B cell (primary cell): ENCODE measurements around the gene MAD2L1BP. TPM values are rescaled to one million over a fixed set of nuclear protein-coding genes. Genes with fewer than 3 reads are reported as not detected.

Experiments
- ATAC-seq: fragments of 200-7000 bp; cut with Tn5 transposase; one replicate; pipeline ENCODE4 v1.10.0; 2021; ENCODE audit warnings: low read depth, mild to moderate bottlenecking, moderate number of reproducible peaks, moderate library complexity
- CTCF ChIA-PET: fragments of 350-600 bp; sonication (Branson Sonifier 250); formaldehyde crosslinking; loops from one replicate; lab custom pipeline; 2021; ENCODE audit warnings: antibody characterized with exemption, inconsistent platforms; lab: Charles Lee
- POLR2A ChIA-PET: fragments of 350-600 bp; sonication (Branson Sonifier 250); formaldehyde crosslinking; loops from one replicate; lab custom pipeline; 2021; ENCODE audit warnings: antibody characterized with exemption; lab: Charles Lee
- DNase-seq: peaks from one replicate; pipeline ENCODE4 v3.0.0; 2013
- H2AFZ ChIP-seq: 2 replicates; pipeline ENCODE4 v1.6.1; 2012; ENCODE audit warnings: mild to moderate bottlenecking, low read depth, low read length; ENCODE audit not compliant: insufficient read depth, poor library complexity, severe bottlenecking
- H3K27ac ChIP-seq, 2 donors: 1 replicate in 1 of 2; 2 replicates in 1 of 2; pipeline ENCODE4 v1.5.1; 2012 to 2013; ENCODE audit warnings: low read length in 2 of 2, mild to moderate bottlenecking in 2 of 2, moderate library complexity in 1 of 2
- H3K27me3 ChIP-seq, 4 experiments: fragments of 200-600 bp in 1 of 4; sonication (generic) in 1 of 4; replicated peaks in 1 of 4; 1 replicate in 2 of 4; 2 replicates in 2 of 4; pipeline versions ENCODE4 v1.6.1 to v1.7.0; 2013 to 2016; ENCODE audit warnings: low read length in 3 of 4, mild to moderate bottlenecking in 2 of 4, mixed read lengths in 1 of 4, moderate library complexity in 1 of 4; ENCODE audit not compliant: insufficient read depth in 4 of 4, control insufficient read depth in 3 of 4; ENCODE audit errors: control extremely low read depth in 1 of 4
- H3K36me3 ChIP-seq, 2 experiments: replicated peaks in 1 of 2; 1 replicate in 1 of 2; 2 replicates in 1 of 2; pipeline versions ENCODE4 v1.6.1 to v1.7.1; 2013; ENCODE audit warnings: low read length in 1 of 2; ENCODE audit not compliant: insufficient read depth in 2 of 2, control insufficient read depth in 1 of 2; ENCODE audit errors: control extremely low read depth in 1 of 2, extremely low read depth in 1 of 2
- H3K4me1 ChIP-seq, 2 donors: fragments of 200-600 bp in 1 of 2; sonication (generic) in 1 of 2; 1 replicate in 1 of 2; 2 replicates in 1 of 2; pipeline versions ENCODE4 v1.5.1 to v1.6.1; 2013 to 2017; ENCODE audit warnings: low read length in 2 of 2; ENCODE audit not compliant: control insufficient read depth in 2 of 2, insufficient read depth in 2 of 2
- H3K4me2 ChIP-seq: replicated peaks from 2 replicates; pipeline ENCODE3; 2012; ENCODE audit warnings: mild to moderate bottlenecking, low read depth, low read length; ENCODE audit not compliant: poor library complexity, severe bottlenecking
- H3K4me3 ChIP-seq, 5 experiments: fragments of 200-600 bp in 1 of 5; sonication (generic) in 1 of 5; 1 replicate in 3 of 5; 2 replicates in 2 of 5; pipeline versions ENCODE4 v1.5.1 to v1.7.0; 2011 to 2016; ENCODE audit warnings: low read length in 4 of 5, mild to moderate bottlenecking in 4 of 5, low read depth in 2 of 5, control low read depth in 1 of 5, moderate library complexity in 1 of 5; ENCODE audit not compliant: insufficient read depth in 1 of 5; ENCODE audit errors: control extremely low read depth in 1 of 5, extremely low read depth in 1 of 5
- H3K79me2 ChIP-seq: fragments of 200-600 bp; sonication (generic); one replicate; pipeline ENCODE4 v1.6.0; 2016; ENCODE audit warnings: low read length; ENCODE audit not compliant: control insufficient read depth, insufficient read depth
- H3K9ac ChIP-seq: fragments of 200-600 bp; sonication (generic); 2 replicates; pipeline ENCODE4 v1.6.1; 2017; ENCODE audit warnings: mild to moderate bottlenecking, low read length, moderate library complexity
- H3K9me3 ChIP-seq, 3 donors: one replicate each; pipeline versions ENCODE4 v1.6.1 to v1.7.1; 2013; ENCODE audit warnings: low read length in 2 of 3; ENCODE audit not compliant: control insufficient read depth in 2 of 3, insufficient read depth in 1 of 3; ENCODE audit errors: control extremely low read depth in 1 of 3
- H4K20me1 ChIP-seq: 2 replicates; pipeline ENCODE4 v1.6.0; 2012; ENCODE audit warnings: mild to moderate bottlenecking, low read length; ENCODE audit not compliant: insufficient read depth, control insufficient read depth, poor library complexity, severe bottlenecking
- H3K27ac Mint-ChIP-seq: one replicate; pipeline ENCODE4 v1.8.0; 2021; ENCODE audit warnings: mixed read lengths
- H3K27me3 Mint-ChIP-seq: one replicate; pipeline ENCODE4 v1.8.0; 2021; ENCODE audit warnings: mixed read lengths
- H3K4me1 Mint-ChIP-seq: one replicate; pipeline ENCODE4 v1.8.0; 2021; ENCODE audit warnings: mixed read lengths
- H3K4me3 Mint-ChIP-seq: one replicate; pipeline ENCODE4 v1.8.0; 2021; ENCODE audit warnings: mixed read lengths
- H3K9me3 Mint-ChIP-seq: one replicate; pipeline ENCODE4 v1.8.0; 2022; ENCODE audit warnings: mixed read lengths; ENCODE audit not compliant: insufficient read depth
- EZH2 ChIP-seq: IDR thresholded peaks from 2 replicates; pipeline ENCODE4 v1.6.1; 2012; ENCODE audit warnings: borderline replicate concordance, low read depth, mild to moderate bottlenecking, moderate library complexity, low read length; ENCODE audit not compliant: insufficient read depth, poor library complexity, severe bottlenecking
- WGBS: methylation state at CpG from one replicate; pipeline ENCODE4 v1.1.5; 2013; ENCODE audit warnings: missing lambda C conversion rate; ENCODE audit not compliant: insufficient coverage; 5-methylcytosine and 5-hydroxymethylcytosine counted together
- intact Hi-C: fragments of 100-400 bp; cut with micrococcal nuclease; formaldehyde crosslinking; loops from one replicate; pipeline ENCODE4 v1.10.0; 2022
- polyA plus RNA-seq: library from polyadenylated mRNA; depleted of rRNA; stranded (reverse); fragments of >200 nt; gene quantifications from 2 replicates; pipeline ENCODE4 v1.2.3, GENCODE V29; 2012
- total RNA-seq, 2 donors: library from RNA; stranded (reverse); fragments of 120-200 nt in 1 of 2; gene quantifications; 1 replicate in 1 of 2; 2 replicates in 1 of 2; pipeline versions ENCODE4 v1.2.3 to v1.2.4, GENCODE V29; 2013 to 2022
- TF ChIP-seq, protein P1 (sequence below): fragments of 200-600 bp; IDR thresholded peaks from one replicate; pipeline ENCODE4 v1.8.0; 2022; ENCODE audit warnings: antibody characterized with exemption, mild to moderate bottlenecking

MAD2L1BP gene
- total and polyA plus RNA-seq, 2 donors (not counting 1 experiment from before 2014, with no cell fraction given): 32.7 to 35.4 TPM

DNA sequence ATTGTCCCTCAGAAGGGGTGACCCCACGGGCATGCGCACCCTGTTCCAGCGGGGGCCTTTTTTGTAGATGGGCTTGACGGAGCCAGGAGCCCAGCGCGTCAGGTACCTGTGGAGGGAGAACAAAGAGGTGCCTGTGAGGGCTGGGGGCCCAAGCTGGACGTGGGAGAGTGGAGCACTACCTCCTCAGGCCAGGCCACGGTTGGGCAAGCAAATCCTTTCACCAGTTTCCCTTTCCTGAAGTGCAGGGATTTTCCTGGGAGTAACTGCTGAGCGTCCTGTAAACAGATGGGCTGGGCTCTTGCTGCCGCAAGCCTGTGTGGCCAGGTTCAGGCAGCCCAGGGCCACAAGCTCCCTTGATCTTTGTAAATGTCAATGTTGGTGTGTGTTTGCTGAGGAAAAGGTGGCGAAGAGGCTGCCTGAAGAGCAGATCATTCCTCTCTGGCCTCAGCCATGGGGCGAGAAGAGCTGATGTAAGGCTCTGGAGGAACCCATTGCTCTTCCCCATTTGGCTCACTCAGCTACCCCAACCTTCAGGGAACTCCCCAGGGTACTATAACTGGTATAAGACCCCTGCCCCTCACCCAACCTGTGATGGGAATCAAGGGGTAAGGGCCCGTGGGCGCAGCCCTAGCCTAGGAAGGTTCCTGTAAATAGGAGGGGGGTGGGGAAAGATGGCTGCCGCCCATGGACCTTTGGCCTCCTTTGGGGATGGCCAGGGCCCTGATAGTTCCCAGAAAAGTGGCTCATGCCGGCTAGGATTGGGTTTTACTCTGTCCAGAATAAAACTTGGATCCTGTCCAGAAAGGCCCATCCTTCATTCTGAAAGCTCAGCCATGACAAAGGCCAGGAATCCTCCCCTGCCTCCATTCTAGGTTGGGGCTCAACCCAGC is 36.4 kb downstream of the MAD2L1BP start:
- Histone ChIP-seq H3K27ac (no peak overlapping the region), H3K4me3 (no peak overlapping the region), H2AFZ (no peak overlapping the region), H3K27me3 (no peaks in the 10 kb centered on the region), H3K36me3 (peaks cover 8 to 54% of the 10 kb centered on the region in 2 experiments), H4K20me1 (peaks cover 11% of the 10 kb centered on the region), H3K9me3 (no peaks in the 10 kb centered on the region), H3K4me1 (peaks cover 12 to 13% of the 10 kb centered on the region in 2 donors), H3K4me2 (no peak overlapping the region), H3K79me2 (no peaks in the 10 kb centered on the region), H3K9ac (no peak overlapping the region)
- intact Hi-C loops: no loop called here
- H3K27me3 Mint-ChIP-seq: no peaks in the 10 kb centered on the region
- TF ChIP-seq EZH2: no peak
- TF ChIP-seq, protein P1, sequence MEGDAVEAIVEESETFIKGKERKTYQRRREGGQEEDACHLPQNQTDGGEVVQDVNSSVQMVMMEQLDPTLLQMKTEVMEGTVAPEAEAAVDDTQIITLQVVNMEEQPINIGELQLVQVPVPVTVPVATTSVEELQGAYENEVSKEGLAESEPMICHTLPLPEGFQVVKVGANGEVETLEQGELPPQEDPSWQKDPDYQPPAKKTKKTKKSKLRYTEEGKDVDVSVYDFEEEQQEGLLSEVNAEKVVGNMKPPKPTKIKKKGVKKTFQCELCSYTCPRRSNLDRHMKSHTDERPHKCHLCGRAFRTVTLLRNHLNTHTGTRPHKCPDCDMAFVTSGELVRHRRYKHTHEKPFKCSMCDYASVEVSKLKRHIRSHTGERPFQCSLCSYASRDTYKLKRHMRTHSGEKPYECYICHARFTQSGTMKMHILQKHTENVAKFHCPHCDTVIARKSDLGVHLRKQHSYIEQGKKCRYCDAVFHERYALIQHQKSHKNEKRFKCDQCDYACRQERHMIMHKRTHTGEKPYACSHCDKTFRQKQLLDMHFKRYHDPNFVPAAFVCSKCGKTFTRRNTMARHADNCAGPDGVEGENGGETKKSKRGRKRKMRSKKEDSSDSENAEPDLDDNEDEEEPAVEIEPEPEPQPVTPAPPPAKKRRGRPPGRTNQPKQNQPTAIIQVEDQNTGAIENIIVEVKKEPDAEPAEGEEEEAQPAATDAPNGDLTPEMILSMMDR: no peak
- ATAC-seq (no peak), DNase-seq (no peak)
- H3K4me1 Mint-ChIP-seq: peaks cover 17% of the 10 kb centered on the region
- CTCF ChIA-PET: interaction anchor here (0.7 to 7.9 kb wide), 5 partner anchors 9 to 407 kb away, joined by 3 to 59 read pairs (median 9); partner anchors contain the start of gene VEGFA
- WGBS: 95% methylated on average over 13 of the region's 16 CpGs
- POLR2A ChIA-PET: interaction anchor here (0.7 kb wide), 1 partner anchor 425 kb away, joined by 3 read pairs; no protein-coding TSS in a partner anchor
- H3K4me3 Mint-ChIP-seq: no peak overlapping the region
- no peak overlapping the region for H3K27ac Mint-ChIP-seq
- no peaks in the 10 kb centered on the region for H3K9me3 Mint-ChIP-seq
